Ishikawa (cell line): ENCODE measurements around the gene CNNM4.

ENCODE experiments used
- EGR1 ChIP-seq: IDR thresholded peaks from 2 replicates; pipeline ENCODE4 v1.6.1; 2012
- MAX ChIP-seq: IDR thresholded peaks from 2 replicates; pipeline ENCODE4 v1.6.1; 2012
- TCF12 ChIP-seq: IDR thresholded peaks from 2 replicates; pipeline ENCODE4 v1.6.1; 2012; ENCODE audit warnings: low read depth
- YY1 ChIP-seq: IDR thresholded peaks from 2 replicates; pipeline ENCODE4 v1.6.1; 2012; ENCODE audit warnings: low read depth

DNA sequence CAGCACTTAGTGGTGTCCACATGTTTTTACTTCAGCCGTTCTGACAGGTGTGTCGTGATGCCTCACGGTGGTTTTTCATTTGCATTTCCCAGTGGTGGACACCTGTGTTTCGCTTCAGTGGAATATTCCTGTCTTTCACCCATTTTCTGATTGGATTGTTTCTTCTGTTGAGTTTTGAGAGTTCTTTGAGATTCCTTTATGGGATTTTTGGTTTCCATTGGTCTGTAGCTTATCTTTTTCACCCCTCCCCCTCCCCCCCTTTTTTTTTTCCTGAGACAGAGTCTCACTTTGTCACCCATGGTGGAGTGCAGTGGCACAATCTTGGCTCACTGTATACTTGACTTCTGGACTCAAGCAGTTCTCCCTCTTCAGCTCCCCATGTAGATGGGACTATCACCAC is 75.1 kb downstream of the CNNM4 start:
- TF ChIP-seq MAX (no peak), TCF12 (no peak), EGR1 (no peak), YY1 (no peak)
